HFFc6 (cell line): ENCODE results near the gene RIC8A. TPM values are rescaled to one million over a fixed set of nuclear protein-coding genes. Genes with fewer than 3 reads are reported as not detected.

ENCODE experiments used
- DNase-seq: peaks from one replicate; pipeline ENCODE4 v3.0.0-alpha.2; 2018
- H3K27ac Mint-ChIP-seq: 2 replicates; pipeline ENCODE4 v1.8.0; 2020; ENCODE audit warnings: mild to moderate bottlenecking, mixed read lengths
- H3K27me3 Mint-ChIP-seq: 2 replicates; pipeline ENCODE4 v1.8.0; 2021; ENCODE audit warnings: mild to moderate bottlenecking, moderate library complexity, mixed read lengths; ENCODE audit not compliant: insufficient read depth
- H3K36me3 Mint-ChIP-seq: 2 replicates; pipeline ENCODE4 v1.8.0; 2021; ENCODE audit warnings: low read depth, mixed read lengths
- H3K4me1 Mint-ChIP-seq: 2 replicates; pipeline ENCODE4 v1.8.0; 2020; ENCODE audit warnings: low read depth, mixed read lengths
- H3K4me3 Mint-ChIP-seq: 2 replicates; pipeline ENCODE4 v1.8.0; 2020; ENCODE audit warnings: mild to moderate bottlenecking, moderate library complexity, mixed read lengths
- H3K9me3 Mint-ChIP-seq: 2 replicates; pipeline ENCODE4 v1.8.0; 2020; ENCODE audit warnings: mild to moderate bottlenecking, mixed read lengths
- total RNA-seq, 6 experiments: library from RNA; stranded (reverse); fragmentation: NEBNext Ultra II Directional; extraction: Animal tissue kit (Norgen Biotek cat#: 25700); gene quantifications; 2 replicates in 1 of 6; 3 replicates in 5 of 6; pipeline ENCODE4 v1.2.3, GENCODE V29; 2021
- TF ChIP-seq, protein P1 (sequence below): fragments of 200-600 bp; sonication (generic); IDR thresholded peaks from 2 replicates; pipeline ENCODE4 v1.5.0; 2021; ENCODE audit warnings: antibody characterized with exemption, mild to moderate bottlenecking

Gene RIC8A
- total RNA-seq, 6 experiments from 2014 or later = 163 to 194 (median 164) TPM

- H3K4me3 Mint-ChIP-seq = no peak overlapping the region
- peaks cover 5% of the 10 kb centered on the region for H3K36me3 Mint-ChIP-seq
- no peak for DNase-seq
- TF ChIP-seq, protein P1, sequence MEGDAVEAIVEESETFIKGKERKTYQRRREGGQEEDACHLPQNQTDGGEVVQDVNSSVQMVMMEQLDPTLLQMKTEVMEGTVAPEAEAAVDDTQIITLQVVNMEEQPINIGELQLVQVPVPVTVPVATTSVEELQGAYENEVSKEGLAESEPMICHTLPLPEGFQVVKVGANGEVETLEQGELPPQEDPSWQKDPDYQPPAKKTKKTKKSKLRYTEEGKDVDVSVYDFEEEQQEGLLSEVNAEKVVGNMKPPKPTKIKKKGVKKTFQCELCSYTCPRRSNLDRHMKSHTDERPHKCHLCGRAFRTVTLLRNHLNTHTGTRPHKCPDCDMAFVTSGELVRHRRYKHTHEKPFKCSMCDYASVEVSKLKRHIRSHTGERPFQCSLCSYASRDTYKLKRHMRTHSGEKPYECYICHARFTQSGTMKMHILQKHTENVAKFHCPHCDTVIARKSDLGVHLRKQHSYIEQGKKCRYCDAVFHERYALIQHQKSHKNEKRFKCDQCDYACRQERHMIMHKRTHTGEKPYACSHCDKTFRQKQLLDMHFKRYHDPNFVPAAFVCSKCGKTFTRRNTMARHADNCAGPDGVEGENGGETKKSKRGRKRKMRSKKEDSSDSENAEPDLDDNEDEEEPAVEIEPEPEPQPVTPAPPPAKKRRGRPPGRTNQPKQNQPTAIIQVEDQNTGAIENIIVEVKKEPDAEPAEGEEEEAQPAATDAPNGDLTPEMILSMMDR = no peak
- H3K27ac Mint-ChIP-seq = no peak overlapping the region
- H3K9me3 Mint-ChIP-seq = no peaks in the 10 kb centered on the region
- H3K27me3 Mint-ChIP-seq = peaks cover 5% of the 10 kb centered on the region
- H3K4me1 Mint-ChIP-seq = peaks cover 9% of the 10 kb centered on the region
Observed at GRCh38 chr11:221539-221938, 14.0 kb downstream of the RIC8A start.

GRCh38 chr11:221998-222789 is 14.7 kb downstream of the RIC8A start:
- Mint-ChIP-seq H3K27me3 (peaks cover 4% of the 10 kb centered on the region), H3K4me1 (peaks cover 9% of the 10 kb centered on the region), H3K36me3 (peaks cover 5% of the 10 kb centered on the region), H3K27ac (no peak overlapping the region), H3K4me3 (no peak overlapping the region), H3K9me3 (no peaks in the 10 kb centered on the region)
- TF ChIP-seq, protein P1 = no peak
- DNase-seq = no peak

DNA sequence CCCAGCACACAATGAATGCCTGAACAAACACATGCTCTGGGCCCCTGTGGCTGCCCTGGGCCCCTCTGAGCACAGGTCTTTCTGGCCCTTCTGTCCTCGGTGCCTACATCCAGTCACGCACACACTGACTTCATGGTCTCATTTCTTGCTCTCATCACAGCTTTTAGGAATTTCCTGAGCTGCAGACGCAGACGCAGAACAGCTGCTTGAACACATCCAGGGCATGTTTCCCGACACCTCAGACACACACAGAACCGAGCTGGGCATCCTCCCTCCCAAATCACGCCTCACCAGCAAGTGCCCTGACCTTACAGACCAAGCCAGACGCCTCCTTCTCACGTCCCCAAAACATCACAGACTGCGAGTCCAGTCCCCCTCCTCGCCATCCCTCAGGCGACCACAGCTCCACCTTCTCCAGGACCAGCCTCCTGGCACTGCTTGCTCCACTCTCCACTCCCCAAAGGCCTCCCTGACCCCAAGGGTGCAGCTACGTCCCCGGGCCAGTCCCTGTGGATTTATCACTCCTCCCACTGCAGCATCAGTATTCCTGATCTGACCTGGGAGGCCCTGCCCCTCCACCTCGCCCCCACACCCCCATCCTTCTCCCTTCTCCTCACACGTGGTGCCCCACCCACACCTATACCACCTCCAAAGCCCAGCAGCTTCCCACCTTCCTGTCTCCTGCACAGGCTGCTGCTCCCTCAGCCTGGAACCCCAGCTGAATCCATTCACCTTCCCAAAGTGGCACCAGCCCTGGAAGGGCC is 15.7 kb downstream of the RIC8A start:
- peaks cover 9% of the 10 kb centered on the region for H3K4me1 Mint-ChIP-seq
- H3K4me3 Mint-ChIP-seq = no peak overlapping the region
- no peaks in the 10 kb centered on the region for H3K9me3 Mint-ChIP-seq
- H3K36me3 Mint-ChIP-seq = peaks cover 5% of the 10 kb centered on the region
- DNase-seq = no peak
- TF ChIP-seq, protein P1 = no peak
- peaks cover 3% of the 10 kb centered on the region; the same call in 1 of the 2 replicates for H3K27me3 Mint-ChIP-seq
- H3K27ac Mint-ChIP-seq = no peak overlapping the region

DNA sequence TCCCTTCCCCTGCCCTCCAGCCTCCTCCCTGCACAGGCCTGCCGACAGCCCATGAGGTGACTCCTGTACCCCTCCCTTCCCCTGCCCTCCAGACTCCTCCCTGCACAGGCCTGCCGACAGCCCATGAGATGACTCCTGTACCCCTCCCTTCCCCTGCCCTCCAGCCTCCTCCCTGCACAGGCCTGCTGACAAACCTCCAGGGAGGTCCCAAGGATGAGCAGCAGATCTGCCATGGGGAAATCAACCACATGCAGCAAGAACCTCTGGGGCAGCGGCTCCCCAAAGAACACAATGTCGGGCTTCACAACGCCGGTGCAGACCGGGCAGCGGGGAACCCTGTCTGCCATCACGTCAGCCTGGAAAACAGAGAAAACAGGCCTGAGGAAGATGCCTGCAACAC is 16.4 kb downstream of the RIC8A start:
- DNase-seq = no peak
- H3K9me3 Mint-ChIP-seq = no peaks in the 10 kb centered on the region
- H3K27ac Mint-ChIP-seq = no peak overlapping the region
- no peak overlapping the region for H3K4me3 Mint-ChIP-seq
- peaks cover 5% of the 10 kb centered on the region for H3K36me3 Mint-ChIP-seq
- peaks cover 3% of the 10 kb centered on the region; the same call in 1 of the 2 replicates for H3K27me3 Mint-ChIP-seq
- TF ChIP-seq, protein P1 = no peak
- H3K4me1 Mint-ChIP-seq = peaks cover 9% of the 10 kb centered on the region

DNA sequence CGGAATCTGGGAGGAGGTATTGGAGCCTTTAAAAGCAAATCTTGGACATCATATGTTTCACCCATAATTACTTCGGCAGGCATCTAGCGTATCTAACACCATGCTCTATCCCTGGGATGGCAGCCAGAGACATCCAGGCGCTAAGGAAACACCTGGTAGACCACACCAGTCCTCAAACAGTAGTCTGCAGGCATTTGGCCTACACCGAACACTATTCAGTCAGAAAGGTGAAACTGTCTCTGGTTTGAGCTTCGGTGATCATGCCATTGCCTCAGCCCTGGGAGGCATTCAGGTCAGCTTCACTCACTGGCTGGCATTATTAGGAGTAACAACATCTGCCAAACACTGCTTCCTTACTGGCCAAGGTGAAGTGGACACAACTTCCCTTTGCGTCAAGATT is 16.9 kb downstream of the RIC8A start:
- DNase-seq = no peak
- H3K27ac Mint-ChIP-seq = no peak overlapping the region
- H3K9me3 Mint-ChIP-seq = no peaks in the 10 kb centered on the region
- H3K4me3 Mint-ChIP-seq = no peak overlapping the region
- peaks cover 9% of the 10 kb centered on the region for H3K4me1 Mint-ChIP-seq
- peaks cover 3% of the 10 kb centered on the region; the same call in 1 of the 2 replicates for H3K27me3 Mint-ChIP-seq
- peaks cover 1% of the 10 kb centered on the region for H3K36me3 Mint-ChIP-seq
- TF ChIP-seq, protein P1 = no peak
